ENCODE results near the gene SLC1A1.
"Not testable (repeated sequence)": the region's sequence is repeated elsewhere in the genome, so short reads cannot be mapped to it uniquely, and the experiment has no call there.

Gene SLC1A1

DNA sequence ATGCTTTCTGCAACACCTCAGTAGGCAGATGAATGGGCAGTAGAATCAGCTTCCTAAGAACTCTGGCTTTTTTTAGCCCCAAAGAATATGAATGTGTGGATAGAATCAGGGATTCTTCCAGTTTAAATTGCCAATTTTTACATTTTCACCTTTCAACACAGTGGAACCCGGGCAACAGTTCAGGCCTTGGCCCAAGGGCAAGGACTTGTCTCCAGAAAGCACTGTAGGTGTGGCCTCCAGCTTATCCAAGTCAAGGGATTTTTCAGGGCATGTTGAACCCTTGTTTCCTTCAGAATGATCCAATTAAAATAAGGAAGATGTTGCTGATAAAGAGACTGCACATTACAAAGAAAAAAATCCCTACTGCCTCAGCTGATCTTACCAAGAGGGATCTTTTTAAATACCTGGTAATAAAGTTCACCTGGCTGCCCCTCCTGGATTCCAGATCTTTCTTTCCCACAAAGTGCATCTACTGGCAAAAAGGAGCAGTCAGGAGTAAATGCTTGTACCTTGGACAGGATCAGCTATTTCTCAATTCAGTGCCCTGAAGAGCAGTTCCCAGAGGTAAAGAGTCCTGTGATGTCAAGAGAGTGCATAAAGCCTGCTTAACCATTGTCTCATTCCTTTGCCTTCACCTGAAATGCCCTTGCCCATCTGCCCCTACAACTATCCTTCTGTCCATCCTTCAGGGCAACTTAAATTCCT, 91.7 kb downstream of the SLC1A1 start:
- DNase-seq = no peak

DNA sequence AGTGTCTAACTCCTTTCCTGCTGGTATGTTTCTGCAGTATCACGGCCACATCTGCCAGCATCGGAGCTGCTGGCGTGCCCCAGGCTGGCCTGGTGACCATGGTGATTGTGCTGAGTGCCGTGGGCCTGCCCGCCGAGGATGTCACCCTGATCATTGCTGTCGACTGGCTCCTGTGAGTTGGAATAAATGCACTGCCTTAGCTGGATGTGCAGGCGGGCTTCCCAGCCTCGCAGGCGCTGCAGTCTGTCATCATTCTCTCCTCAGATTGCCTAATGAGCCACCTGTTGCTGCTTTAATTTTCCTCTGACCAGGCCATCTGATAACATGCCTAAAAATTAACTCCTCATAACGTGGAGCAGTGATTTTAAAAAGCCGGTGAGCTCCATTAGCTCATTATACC, 92.7 kb downstream of the SLC1A1 start:
- no peak for DNase-seq

DNA sequence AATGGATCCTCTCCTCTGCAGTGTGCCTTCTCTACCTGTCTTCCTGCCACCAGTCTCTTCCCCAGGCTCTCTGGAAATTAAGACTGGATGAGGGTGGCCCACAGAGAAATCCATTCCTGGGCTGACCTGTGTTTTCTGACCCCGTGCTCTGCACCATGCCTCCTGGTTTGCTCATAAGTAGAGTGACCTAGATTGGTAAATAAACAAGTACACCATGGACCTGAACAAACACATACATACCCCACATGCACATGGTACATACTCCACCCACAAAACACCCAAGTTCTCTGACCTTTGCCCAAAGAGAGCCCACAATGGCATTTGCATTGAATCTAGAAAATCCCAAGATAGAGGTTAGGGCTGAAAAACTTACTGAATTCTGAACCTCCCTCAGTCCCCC, 94.4 kb downstream of the SLC1A1 start:
- no peak for DNase-seq

DNA sequence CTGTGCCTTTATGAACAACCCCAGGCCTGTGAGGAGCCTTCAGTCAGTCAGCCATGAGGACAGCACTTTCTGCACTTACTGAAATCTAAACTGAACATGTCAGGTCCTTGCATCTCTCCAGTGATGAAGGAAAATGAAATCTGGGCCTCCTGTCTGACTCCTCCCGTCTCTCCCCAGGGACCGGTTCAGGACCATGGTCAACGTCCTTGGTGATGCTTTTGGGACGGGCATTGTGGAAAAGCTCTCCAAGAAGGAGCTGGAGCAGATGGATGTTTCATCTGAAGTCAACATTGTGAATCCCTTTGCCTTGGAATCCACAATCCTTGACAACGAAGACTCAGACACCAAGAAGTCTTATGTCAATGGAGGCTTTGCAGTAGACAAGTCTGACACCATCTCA, 94.9 kb downstream of the SLC1A1 start:
- no peak for DNase-seq

DNA sequence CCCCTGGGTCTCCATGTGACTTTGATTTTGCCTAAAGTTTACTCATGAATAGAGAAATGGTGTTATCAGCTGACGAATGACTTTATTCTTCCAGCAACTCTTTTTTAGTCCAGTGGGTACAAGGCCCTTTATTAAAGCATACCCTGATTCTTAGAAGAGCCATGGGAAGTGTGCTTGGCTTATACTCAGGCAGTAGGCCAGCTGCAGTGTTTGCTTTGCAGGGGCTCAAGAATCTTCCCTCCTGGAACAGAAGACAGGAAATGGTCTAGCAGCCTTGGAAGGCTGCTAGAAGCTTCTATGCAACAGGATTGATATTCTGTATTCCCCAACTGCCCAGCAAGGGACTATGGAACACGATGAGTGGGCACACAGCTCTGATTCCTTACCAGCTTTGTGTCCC, 98.5 kb downstream of the SLC1A1 start:
- no peak for DNase-seq

DNA sequence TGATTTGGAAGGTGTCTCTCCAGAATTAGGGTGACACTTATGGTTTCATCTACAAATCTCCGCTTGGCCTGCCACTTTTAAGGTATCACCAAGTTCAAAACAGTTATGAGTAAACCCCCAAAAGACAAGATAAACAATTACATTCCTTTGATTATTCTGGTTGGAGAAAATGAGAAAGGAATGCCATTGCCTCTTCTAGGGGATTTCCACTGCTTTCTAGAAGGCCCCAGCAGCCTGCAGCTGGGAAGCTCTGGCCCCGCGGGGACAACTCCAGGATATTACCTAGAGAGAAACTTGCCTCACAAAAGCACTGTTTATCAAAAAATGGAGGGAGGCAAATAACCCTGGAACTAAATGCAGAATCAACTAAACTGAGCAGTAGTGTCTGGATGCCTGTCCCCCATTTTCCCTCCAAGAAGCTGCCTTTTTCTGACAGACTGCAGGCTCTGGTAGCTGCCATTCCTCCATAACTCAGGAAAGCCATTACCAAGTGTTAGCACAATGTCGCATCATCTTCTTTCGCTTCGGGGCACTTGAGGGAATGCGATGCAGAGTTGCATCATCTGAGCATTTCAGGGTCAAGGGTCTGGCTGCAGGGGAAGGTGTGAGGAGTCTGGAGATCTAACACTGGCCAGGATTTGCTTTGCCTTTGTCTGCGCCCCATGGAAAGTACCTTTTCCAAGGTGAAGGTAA, 100.3 kb downstream of the SLC1A1 start:
- no peak for DNase-seq

DNA sequence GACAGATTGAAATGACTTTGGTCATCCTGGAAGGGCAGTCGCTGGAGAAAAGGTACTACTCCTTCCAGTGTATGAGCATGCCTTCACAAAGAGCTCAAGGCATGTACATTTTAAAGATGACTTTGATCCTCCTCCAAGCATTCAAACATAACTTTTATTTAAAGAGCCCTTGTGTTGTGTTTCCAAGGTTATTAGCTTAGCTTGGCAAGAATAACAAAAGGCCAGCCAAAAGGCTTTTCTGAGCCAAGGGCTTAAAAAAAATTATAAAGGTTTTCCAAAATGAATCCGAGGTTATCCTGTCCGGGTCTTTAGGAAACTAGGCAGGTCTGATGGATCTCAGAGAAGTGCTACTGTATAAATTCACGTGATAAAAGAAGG, 100.8 kb downstream of the SLC1A1 start:
- DNase-seq = no peak

DNA sequence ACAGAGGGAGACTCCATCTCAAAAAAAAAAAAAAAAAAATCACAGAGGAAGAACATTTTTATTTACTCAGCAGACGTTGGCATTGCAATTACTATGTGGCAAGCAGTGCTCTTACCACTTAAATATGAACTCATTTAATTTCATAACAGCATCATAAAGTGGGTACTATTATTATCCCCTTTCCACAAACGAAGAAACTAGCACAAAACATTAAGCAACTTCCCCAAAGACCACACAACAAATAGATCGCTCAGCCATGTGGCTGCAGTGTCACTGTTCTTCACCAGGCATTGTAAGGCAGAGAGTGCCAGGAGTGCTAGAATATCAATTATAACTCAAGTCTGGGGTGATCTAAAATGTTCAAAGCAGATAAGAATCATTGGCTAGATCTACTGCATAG, 102.0 kb downstream of the SLC1A1 start:
- no peak for DNase-seq

DNA sequence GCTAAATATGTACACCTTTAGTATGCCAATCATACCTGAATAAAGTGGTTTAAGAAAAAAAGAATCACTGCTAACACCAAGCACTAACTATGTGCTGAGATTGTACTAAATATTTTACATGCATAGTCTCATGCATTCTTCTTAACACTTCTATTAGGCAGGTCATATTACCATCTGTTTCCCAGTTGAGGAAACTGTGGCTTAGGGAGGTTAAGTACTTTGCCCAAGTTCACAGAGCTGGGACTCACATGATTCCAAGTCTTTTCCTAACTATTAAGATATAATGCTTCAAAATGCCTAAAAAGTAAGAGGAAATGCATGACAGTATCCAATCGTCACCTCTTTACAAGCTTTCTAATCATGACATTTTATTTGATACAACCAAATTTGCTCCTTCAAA, 102.6 kb downstream of the SLC1A1 start:
- no peak for DNase-seq

DNA sequence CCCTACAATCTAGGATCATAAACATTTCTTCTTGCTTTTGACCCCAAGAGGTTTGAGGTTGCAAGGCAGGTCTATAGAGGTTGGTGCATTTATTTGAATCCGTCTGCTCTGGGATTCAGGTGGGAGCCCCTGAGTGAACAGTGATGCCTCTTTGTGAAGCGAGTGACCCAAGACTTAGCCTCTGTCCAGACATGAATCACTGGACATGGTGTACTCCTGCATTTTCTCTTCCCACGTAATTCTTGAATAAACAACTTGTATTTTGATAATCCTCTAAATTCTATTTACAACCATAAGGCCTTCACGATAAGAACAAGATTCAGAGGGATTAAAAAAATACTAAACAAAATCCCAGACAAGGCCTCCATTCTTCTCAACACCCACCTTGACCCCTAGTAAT, 104.3 kb downstream of the SLC1A1 start:
- DNase-seq = no peak

DNA sequence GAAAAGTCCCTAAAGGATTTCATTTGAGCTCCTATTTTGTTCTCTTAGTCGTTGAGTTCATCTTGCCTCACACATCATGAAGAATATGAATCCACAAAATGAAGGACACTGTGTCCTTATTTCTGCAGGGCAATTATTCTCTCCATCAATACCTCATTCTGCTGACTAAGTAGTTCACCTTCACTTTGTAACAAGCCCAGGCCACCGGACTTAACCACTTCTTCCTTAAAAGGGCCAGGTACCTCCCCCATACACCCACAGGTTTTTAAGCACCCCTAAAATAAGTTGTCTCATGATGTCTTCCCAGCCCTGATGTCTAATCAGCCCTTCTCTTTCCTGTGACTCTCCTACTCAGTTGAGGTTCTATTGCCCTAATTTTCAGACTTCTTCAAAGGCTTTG, 104.7 kb downstream of the SLC1A1 start:
- no peak for DNase-seq

DNA sequence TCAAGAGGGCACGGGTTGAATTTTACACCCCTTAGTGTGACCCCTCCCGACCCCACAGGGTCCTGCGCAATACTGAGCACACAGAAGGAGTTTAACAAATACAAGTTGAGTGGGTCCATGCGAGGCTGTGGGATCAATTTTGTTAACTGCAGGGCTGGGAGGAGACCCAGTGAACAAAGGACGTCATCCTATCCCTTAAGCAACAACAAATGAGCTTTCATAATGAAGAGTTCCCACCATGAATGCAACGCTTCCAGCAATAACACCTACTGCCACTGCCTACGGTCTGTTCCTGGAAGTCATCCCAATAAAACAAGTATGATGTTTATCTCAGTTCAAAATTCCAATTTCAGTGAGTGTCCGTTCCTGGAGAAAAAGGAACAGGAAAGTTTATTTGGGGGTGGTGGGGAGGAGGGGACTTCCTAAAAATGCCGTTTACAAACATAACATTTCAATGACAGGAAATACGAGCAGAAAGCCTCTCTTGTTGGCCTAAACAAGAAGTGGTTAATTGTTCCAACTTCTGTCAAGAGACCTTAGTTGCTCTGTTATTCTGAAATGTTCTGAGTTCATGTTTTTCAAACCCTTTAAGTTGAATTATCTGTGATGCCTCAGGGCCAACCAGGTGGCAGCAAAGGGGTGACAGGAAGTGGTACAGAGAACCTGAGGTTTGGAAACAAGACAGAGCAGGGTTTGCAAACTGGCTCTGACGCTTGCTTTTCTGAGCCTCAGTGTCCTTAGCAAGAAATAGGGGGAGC, 106.1 kb downstream of the SLC1A1 start:
- DNase-seq = peak; percentile 26

DNA sequence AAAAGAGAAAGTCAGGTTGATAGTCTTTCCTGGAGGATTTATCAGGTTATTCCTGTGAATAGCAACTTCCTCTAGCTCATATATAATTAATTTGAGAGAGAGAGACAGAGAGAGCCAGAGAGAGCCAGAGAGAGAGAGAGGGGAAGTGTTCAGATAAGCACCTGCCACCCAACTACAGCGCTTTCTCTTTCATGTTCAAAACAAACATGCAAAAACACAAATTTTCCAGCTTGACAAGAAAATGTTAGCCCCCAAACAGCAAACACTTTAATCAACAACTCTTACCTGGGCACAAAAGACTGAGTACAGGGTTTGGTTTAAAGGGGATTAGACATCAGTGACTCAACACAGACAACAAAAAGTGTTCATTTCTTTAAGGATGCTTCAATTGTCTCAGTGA, 110.1 kb downstream of the SLC1A1 start:
- DNase-seq = no peak

DNA sequence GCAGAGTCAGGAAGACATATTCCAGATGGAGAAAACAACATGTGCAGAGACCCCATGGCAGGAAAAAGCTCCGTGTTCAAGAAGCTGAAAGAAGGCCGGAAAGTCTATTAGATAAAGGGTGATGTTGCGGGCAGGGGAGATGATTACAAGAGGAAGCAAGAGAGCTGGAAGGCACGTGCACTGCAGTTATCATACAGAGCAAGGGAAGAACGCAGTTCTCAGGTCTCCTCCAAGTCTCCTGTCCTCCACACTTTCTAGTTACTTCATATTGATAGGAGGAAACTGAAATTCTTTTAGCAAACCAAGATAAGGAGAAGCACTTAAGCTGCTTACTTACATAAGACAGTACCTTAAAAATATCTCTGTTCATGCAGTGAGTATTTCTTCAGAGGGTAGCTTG, 113.6 kb downstream of the SLC1A1 start:
- DNase-seq = no peak

DNA sequence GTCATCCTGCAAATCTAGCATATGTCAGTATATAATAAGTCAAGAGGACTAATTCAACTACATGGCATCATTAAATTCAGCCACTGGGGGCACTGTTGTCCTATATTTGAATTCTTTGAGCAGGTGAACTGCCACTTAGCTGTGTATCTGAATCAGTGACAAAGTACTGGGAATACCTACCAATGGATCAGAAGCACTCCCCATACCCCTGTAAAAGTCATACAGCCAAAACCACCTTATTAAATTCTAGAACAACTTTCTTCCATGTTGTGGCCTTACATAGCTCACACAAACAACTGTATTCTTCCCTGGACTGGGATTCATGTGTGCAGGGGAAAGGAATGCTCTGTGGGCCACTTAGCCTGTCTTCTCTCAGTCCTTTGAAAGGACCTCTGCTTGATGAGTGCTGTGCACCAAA, 114.4 kb downstream of the SLC1A1 start:
- peak; percentile 67 for DNase-seq

DNA sequence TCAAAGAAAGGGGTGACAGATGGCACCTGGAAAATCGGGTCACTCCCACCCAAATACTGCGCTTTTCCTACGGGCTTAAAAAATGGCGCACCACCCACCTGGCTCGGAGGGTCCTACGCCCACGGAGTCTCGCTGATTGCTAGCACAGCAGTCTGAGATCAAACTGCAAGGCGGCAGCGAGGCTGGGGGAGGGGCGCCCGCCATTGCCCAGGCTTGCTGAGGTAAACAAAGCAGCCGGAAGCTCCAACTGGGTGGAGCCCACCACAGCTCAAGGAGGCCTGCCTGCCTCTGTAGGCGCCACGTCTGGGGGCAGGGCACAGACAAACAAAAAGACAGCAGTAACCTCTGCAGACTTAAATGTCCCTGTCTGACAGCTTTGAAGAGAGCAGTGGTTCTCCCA, 115.8 kb downstream of the SLC1A1 start:
- not testable (repeated sequence) for DNase-seq

DNA sequence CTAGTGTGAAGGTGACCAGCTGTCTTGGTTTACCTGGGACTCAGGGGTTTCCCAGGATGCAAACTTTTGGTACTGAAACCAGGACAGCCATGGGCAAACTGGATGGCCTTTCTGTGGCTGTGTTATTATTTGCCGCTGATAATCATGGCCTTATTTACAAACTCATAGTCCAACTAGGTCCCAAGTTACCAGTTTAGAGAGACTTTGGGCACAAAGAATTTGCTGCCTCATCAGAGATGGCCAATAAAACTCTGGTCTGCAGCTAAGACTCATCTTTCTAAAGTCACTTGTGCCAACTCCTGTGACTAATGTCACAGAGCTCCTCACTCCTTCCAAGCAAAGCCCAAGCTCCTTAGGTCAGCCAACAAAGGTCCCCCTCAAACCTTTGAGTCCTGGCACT, 124.4 kb downstream of the SLC1A1 start:
- DNase-seq = no peak

DNA sequence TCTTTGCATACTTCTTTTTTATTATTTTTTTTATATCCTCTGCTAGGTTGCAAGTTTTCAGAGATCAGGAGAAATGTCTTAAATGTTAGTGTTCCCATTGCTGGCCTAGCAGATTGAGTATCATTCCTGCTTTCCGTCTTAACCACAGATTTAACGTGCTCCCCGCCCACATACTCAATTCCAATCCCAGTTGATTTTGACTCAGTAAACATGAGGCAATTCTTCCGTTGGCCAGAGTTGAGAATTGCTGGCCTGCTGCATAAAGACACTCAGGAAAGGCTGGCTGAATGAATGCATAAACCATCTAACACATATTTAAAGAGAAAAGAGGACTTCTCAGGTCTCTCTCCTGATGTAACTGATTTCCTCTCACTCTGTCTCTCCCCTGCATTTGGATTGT, 125.0 kb downstream of the SLC1A1 start:
- DNase-seq = no peak

DNA sequence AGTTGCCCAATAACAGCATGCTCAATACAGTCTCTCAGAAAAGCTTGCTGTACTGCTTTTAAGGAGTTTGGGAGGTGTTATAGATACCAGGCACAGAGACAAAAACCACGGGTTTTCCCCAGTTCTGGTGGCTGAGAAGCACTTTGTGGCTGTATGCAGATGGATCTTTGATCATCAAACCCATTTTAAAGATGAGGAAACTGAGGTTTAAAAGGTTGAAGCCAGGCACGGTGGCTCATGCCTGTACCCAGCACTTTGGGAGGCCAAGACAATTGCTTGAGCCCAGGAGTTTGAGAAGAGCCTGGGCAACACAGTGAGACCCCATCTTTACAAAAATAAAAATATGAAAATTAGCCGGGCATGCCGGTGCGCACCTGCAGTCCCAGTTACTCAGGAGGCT, 125.5 kb downstream of the SLC1A1 start:
- no peak for DNase-seq

DNA sequence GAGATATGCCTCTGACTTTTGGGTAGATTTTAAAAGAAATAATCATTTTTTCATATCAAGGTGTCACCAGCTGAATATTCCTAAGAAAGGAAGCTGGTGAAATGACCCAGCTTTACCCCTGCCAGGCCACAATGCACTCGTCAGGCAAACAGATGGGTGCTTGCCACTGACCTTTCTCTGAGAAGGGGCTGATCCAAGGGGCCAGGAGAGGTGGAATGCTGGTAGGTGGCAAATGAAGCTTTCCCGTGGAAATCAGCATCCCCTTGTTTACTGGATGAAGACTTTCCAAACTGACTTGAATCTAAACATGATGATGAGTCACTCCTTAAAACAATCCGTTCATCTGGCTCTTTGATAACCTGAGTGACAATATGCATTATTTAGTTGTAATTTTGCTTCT, 127.5 kb downstream of the SLC1A1 start:
- no peak for DNase-seq

DNA sequence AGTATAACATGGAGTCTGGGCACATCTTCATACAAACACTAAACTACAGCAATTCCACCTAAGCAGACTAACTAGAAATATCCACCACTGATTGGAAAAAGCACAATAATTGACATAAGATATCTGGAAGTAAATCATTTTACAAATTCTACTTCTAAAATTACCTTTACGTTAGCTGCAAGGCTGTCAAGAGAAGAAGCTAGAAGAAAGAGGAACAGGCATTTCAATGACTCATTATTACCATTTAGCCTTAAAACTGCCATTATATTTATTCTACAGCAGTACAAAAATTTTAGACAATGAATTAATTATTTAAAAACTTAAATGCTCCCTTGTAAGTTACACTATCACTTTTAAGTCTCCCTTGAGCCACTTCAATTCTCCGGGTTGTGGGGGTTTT, 128.4 kb downstream of the SLC1A1 start:
- no peak for DNase-seq

DNA sequence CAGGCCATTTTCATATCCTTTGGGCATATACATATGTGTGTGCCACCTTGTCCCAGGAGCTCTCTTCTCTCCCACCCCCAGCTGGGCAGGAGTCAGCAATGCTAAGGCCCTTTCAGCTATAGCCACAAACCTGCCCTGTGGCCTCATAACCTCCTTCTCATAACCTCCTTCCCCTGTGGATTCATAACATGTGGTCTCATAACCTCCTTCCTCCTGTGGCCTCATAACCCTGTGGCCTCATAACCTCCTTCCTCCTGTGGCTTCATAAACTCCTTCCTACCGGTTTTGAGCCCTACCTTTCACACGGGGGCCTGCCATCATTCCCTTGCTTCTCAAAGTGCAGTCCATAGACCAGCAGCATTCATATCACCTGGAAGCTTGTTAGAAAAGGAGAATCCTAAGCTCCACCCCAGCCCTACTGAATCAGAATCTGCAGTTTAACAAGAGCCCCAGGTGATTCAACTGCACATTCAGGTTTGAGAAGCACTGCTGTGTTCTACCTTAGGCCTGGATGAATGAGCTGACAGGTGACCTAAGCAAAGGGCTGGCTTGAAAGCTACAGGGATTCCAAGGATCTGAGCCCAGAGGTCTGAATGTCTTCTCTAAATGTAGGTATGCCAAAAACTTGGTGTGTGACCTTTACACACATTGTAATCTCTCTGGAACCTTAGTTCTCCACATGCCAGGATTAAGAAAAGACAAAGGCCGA, 129.9 kb downstream of the SLC1A1 start:
- no peak for DNase-seq

DNA sequence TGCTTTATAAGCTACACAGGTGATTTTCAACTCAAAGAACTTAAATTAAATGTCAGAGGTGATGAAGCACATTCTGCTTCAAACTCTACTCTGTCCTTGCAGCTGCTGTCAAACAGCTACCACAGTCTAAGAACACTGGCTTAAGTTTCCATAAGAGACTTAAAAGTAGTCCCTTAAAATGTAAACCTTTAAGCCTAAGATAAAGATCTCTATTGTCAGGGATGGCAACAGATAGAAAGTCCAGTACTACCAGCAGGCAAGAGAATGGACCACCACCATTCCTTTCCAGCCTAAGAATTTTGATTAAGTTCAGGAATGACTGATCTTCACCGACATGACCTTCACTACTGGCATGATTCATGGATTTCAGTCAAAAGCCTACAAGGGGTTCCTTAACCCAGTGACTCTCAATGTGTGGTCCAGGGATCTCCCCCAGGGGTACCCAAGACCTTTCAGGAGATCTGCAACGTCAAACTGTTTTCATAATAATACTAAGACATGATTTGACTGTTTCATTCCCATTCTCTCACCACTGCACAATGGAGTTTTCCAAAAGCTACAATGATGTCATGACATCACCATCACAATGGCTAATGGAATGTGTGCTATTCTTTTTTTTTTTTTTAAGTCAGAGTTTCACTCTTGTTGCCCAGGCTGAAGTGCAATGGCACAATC, 130.8 kb downstream of the SLC1A1 start:
- DNase-seq = no peak

All from activated T-cell treated with anti-CD3 and anti-CD28 coated beads for 4 hours (primary cell).